NCI-H524 treated with DMSO at 0.1 percent for 48 hours (cell line): Measurements from ENCODE around the gene JUNB.
"Not testable (repeated sequence)": the region's sequence is repeated elsewhere in the genome, so short reads cannot be mapped to it uniquely, and the experiment has no call there.

Source experiments
- DNase-seq: peaks from one replicate; lab custom pipeline; 2025; lab: John Stamatoyannopoulos, UW

The JUNB gene

DNA sequence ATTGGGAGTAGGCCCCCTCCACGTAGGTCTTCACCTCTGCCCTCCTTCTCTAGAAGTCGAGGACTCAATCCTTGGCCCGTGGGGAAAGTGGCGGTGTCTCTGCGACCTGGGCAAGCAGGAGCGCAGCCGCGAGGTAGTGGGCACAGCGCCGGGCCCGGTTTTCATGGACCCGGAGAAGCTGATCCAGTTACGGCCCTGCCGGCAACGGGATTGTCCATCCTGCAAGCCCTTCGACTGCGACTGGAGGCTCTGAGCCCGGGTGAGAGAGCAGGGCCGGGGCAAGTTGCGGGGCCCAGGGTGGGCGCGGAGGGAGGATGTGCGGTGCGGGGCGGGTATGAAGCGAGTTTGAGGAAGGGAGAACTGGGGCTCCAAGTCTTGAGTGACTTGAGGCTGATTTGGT, 12.8 kb downstream of the JUNB start:
- DNase-seq = no peak

DNA sequence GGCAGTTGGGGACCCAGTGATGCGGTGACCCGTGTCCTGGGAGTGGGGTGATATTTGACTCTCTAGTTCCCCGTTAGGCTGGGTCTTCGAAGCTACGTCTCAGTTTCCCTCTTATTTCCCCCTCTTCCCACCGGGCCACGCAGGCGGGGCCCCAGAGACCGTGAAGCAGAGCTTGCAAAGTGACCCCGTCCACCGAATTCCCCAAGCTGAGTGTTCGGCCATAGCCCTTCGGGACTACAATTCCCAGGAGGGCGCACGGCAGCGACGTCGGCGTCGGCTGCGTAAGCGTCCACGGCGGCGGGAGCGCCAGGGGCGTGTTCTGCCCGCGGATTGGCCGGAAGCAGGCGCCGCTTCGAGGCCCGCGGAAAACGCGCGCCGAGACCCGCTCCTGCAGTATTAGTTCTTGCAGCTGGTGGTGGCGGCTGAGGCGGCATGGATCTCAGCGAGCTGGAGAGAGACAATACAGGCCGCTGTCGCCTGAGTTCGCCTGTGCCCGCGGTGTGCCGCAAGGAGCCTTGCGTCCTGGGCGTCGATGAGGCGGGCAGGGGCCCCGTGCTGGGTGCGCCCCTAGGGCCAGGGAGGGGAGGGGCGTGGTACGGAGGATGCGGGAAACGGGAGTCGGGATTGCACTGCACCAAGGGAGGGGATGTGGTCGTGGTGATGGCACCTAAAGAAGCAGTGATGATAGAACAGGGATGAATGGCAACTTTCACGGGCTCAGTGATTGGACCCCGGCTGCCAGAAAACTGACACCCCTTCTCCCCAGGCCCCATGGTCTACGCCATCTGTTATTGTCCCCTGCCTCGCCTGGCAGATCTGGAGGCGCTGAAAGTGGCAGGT, 15.2 kb downstream of the JUNB start, which contains the start of gene RNASEH2A:
RNASEH2A (plus strand) TSS at position 343 of the 840 bp plus-strand sequence; CDS start at position 433, 90 bp downstream.
- DNase-seq = peak; percentile 78

DNA sequence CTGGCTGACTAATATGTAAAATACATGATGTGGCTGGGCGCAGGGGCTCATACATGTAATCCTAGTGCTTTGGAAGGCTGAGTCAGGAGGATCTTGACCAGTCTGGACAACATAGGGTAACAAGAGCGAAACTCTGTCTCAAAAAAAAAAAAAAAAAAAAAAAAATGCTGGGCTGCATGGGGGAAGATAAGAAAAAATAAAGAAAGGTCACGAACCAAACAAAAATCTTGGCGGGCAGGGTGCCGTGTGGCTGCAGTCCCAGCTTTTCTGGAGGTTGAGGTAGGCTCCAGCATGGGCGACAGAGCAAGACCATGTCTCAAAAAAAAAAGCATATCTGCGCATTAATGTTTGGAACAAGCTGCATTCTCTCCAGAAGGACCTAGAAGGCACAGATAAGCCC, 23.8 kb downstream of the JUNB start:
- DNase-seq = no peak

DNA sequence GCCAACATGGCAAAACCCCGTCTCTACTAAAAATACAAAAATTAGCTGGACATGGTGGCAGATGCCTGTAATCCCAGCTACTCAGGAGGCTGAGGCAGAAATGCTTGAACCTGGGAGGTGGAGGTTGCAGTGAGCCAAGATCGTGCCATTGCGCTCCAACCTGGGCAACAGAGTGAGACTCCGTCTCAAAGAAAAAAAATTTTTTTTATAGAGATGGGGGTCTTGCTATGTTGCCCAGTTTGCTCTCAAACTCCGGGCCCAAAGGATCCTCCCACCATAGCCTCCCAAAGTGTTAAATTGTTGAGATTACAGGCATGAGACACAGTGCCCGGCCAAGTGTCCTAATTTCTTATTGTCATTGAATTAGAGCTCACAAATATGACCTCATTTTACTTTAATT, 25.9 kb downstream of the JUNB start:
- DNase-seq = not testable (repeated sequence)

DNA sequence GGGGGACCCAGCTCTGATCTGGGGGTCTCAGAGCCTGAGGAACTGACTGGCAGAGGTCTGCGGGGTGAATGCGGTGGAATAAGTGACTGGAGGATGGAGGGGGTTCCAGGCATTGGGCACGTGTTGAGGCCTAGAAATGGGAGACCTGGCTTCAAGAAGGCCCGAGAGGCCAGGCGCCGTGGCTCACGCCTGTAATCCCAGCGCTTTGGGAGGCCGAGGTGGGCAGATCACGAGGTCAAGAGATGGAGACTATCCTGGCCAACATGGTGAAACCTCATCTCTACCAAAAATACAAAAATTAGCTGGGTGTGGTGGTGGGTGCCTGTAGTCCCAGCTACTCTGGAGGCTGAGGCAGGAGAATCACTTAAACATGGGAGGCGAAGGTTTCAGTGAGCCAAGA, 26.5 kb downstream of the JUNB start:
- not testable (repeated sequence) for DNase-seq

DNA sequence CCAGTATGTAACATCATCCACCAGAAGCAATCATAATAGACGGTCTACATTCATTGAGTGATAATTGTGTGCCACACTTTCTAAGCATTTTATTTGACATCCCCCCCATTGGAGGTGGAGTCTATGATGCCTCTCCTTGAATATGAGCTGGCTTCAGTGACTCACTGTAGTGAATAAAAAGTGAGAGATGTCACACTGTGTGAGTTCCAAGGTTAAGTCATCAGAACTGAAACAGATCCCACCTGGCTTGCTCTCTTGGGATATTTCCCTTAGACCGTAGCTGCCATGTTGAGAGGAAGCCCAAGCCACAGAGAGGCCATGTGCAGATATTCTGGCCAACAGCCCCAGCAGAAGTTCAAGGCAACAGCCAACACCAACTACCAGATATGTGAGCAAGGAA, 30.5 kb downstream of the JUNB start:
- no peak for DNase-seq

DNA sequence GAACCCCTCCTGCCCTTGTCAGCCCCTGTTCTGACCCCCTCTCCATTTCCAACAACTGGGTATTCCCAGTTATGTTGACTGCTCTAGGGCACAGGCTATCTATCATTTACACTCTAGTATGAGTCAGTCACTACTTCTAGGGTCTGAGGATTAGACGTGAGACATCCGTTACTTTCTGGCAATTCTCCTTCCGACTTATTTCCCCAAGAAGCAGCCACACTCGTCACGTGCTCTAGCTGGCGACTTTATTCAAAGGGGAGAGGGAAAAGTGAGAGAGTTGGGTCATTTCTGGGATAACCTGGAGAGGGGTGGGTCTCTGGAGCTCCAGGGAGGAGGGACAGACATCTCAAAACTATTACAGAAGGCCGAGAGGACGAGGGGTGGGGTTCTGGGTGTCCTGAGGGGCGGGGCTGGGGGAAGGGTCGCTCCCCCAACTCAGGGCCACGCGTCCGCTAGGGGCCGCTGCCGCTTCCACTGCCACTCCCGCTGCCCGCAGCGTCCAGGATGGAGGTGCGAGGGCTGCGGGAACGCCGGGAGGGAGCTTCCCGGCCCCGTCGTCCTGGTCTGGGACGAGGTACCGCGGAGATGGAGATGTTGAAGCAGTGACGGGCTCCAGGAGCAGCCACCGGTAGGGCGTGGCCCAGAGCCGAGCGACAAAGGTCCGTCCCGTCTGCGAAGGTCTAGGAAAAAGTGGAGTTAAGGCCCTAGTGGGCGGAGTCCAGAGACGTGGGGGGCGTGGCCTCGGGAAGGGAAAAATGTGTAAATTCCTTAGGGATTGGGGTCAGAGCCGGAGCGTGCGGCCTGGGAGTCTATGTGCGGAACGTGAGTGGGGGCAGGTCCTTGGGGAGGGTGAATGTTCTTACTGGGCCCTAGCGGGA, 34.2 kb downstream of the JUNB start:
- DNase-seq = no peak

DNA sequence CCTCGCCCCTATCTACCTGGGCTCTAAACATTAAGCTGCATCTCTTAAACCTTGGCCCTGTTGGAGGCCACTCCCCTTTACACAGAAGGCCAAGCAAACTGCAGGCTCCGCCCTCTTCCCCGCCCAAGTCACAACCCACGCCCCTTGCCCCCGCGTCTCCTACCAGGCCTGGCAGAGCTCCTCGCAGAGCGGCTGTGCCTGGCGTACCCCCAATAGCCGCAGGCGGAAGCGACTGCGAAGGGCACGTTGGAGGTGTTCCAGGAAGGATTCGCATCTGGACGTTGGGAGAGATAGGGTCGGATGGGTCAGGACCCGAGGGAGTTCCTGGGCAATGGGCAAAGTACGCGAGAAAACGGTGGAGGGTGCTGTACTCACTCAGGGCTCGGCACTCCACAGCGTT, 37.2 kb downstream of the JUNB start:
- no peak for DNase-seq

DNA sequence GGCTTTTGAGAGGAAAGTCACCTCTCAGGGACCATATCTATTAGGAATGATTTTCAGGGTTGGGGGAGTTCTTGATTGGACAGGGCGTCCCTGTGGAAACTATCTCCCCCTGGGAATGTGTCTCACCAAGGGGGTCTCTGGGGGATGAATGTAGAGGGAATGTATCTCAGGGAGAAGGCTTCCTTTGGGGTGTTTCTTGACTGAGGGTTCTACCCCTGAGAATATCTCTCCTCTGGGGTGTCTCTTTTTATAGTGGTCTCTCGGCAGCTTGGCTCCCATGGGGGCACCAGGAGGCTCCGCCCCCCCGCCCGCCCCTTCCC, 42.1 kb downstream of the JUNB start:
- no peak for DNase-seq

DNA sequence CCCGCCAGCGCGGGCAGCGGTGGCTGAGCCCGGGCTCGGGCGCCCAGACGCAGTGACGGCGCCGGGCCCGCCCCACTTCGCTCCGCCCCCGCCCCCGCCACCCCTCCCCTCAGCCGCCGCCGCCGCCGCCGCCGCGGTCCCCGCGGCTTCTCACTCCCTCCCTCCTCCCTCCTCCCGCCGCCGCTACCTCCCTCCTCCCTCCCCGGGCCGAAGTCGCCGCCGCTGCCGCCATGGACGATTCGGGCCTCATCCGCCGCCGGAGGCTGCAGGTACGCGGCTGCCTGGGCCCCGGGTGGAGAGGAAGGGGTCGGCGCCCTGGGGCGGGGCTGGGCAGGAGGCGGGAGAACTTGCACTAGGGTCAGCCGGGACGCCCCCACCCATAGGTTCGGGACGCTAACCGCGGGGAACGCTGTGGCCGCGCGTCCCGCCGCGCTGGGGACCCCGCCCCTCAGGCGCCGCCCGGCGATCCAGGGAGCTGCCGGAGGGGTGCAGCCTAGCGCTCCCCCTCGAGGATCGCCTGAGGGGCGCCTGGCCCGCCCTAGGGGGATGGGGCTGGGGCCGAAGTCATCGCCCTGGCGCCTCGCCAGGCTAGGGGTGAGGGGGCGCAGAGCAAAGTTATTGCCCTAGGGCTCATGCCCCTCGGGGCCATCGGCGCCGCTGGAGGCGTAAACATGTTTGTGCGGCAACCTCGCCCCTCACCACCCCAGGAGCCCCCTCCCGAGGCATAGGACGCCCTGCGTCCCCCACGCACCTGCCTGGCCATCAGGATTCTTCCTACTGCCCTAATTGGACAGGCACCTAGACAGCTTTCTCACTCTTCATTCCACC, 42.7 kb downstream of the JUNB start:
- no peak for DNase-seq

DNA sequence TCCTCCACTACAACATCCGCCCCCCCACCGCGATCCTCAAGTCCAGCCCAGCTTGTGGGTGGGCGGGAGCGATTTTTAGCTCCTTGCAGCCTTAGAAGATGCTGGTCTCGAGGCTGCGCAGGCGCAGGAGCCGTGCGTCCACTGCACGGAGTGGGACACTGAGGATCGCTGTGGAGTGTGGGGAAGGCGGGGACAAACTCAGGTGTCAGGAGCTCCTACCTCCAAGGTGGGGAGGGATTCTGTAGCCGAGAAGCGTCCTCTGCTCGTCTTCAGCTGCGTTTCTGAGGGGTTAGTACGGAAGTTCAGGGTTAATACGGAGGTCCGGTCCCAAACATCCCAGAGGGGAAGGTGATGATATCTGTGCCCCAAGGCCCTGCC, 43.3 kb downstream of the JUNB start, which contains the start of gene RTBDN:
RTBDN (minus strand) TSS at position 14 of the 378 bp plus-strand sequence. CDS start 4,600 bp downstream, outside the sequence.
- DNase-seq = no peak

DNA sequence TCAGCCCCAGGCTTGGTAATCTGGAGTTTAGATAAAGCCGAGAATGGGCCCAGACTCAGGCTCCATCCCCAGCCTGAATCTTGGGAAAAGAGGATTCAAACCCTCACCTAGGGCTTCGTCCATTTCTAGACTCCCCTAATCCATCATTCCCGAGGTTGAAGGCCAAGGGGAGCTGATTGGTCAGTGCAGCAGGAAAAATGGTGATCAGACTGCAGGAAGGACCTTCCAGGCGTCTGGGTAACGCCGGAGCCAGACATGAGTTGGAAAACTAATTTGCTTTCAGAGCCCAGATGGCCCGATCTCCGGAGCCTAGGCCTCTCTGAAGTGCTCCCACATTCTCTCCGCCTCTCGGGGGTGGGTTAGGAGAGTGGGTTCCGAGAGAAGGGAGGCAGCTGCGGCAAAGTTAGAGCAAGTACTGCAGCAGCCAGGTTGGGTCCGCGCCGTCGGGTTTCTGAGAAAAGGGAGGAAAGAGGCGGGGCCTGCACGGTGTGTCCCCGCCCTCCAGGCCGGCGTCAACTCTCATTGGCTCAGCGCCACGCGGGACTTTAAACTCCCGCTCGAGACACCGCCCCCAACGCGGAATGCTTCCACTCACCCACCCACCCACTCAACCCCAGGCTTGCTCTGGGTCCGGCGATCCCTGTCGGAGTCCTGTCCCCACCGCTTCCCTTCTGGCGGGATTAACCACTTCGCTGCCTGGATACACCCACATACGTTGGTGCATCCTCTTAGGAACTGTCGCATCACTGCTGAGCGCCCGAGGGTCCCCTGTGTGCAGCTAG, 43.9 kb downstream of the JUNB start:
- peak; percentile 17 for DNase-seq

DNA sequence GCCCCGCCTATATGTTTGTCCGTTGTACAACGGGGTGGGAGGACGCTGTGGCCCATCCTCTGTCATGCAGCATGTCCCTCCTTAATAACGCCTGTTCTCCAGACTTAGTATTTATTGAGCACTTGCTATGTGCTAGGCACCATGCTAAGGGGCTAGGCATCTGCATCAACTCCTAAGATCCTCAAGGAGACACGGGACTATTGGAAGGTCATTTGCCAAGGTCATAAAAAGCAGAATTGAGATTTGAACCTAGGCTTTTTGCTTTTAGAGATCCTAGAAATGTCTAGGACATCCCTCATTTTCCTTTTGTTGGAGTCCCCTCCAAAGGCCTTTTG, 45.2 kb downstream of the JUNB start:
- DNase-seq = no peak

DNA sequence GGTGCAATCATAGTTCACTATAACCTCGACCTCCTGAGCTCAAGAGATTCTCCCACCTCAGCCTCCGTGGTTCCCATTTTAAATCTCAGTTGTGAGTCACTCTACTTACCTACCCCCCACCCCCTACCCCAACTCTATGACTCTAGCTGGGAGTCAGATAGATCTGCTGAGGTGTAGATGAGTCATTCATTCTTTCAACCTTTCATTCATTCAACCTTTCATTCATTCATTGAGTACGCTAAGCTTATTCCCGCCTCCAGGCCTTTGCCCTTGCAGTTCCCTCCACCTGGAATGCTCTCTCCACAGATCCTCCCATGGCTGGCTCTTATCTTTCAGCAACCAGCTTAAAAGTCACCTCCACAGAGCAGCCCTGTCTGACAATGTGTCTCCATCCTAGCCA, 45.9 kb downstream of the JUNB start:
- DNase-seq = no peak

DNA sequence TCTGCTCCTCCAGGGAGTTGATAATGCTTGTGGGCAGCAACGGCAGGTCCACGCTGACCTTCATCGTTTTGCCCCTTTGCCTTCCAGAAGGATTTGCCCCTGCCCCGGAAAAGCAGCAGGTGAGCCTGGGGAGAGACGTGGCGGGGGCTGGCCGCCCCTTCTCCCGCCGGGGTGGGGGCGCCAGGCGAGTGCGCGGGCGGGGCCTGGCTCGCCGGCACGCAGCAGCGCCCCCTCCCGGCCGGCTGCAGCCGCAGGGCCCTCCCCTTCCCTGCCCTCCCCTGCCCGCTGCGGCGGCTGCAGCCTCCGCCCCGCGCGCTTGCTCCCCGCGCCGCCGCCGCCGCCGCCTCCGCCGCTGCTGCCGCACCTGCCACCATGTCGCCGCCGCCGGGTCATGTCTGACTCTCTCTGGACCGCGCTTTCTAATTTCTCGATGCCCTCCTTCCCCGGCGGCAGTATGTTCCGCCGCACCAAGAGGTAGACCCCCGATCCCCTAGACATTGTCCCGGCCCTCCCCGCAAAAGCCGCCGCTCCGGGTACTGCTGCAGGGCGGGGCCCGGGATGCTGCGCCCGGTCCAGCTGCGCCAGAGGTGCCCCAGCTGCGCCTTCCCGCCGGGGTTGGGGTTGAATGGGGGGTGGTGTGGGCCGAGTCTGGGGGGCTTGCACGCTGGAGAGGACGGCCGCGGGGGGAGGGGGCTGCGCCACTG, 47.0 kb downstream of the JUNB start, which contains the start of gene MAST1:
MAST1 (plus strand) TSS at position 334 of the 704 bp plus-strand sequence; CDS start at position 392, 58 bp downstream.
- no peak for DNase-seq

DNA sequence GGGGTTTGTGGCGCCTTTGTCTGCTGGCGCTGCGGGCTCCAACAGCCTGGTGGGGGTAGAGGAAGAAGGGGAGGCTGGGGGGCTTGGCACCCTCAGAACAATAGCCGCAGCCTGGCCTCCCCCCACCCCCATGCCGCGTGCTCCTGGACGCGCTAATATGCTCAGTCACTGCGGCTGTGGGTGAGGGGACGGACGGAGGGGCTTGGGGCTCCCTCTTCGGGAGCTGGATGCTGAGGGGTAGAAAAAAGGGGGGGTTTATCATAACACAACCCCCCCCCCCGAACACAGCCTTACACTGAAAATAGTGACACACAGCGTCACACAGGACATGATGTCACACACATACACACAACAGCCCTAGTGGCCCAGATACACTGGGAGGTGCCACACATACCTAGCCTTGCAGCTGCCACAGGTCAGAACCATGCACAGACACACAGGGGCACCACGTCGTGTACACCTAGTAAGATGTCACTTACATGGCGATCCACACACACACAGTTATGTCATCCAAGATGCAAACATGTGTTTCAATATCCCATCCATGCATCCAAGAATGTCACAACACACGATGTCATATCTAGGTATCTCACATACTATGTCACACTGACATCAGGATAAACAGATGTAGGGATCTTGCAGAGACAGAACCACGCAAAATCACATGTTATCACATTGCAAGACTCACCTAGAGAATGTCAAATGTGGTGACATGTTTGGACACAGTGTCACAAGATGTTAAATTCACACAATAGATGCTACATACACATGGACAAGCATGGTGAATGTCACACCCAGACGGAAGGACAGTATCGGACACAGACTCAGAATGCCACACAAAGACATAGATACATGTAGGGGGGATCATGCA, 47.8 kb downstream of the JUNB start:
- no peak for DNase-seq

DNA sequence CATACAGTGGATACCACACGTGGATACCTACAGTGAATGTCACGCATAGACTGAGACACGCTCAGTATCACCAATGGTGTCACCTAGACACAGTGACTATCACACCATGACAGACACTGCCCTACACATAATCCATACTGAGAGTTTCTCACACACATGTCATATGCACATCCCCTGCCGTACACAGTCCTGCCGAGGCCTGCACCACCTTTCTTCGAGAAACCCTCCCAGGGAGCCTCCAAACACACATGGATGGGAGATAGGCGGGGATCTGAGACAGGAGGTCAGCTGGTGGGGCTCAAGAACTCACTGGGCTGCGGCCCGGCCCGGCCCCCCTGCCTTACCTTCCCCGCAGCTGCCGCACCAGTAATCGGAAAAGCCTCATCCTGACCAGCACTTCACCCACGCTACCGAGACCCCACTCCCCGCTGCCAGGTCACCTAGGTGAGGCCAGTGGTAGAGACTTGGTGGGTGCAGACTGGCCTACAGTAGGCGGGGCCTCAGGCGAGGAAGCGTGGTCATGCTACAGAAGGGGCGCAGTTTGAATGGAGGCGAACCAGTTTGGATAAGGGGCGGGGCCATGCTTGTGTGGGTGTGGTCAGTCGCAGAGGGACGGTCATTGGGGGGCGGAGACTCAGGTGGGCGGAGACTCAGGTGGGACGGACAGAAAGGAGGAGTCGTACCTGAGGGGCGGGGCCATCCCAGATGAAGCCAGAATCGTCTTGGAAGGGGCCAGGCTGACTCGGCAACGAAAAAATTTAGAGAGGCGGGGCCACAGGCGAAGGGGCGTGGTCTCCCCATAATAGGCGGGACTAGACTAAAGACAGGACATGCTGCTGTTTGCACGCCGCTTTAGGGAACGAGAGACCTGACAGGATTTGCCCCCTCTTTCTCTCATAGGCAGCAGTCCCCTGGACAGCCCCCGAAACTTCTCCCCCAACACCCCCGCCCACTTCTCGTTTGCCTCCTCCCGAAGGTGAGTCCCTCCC, 49.1 kb downstream of the JUNB start:
- DNase-seq = no peak

DNA sequence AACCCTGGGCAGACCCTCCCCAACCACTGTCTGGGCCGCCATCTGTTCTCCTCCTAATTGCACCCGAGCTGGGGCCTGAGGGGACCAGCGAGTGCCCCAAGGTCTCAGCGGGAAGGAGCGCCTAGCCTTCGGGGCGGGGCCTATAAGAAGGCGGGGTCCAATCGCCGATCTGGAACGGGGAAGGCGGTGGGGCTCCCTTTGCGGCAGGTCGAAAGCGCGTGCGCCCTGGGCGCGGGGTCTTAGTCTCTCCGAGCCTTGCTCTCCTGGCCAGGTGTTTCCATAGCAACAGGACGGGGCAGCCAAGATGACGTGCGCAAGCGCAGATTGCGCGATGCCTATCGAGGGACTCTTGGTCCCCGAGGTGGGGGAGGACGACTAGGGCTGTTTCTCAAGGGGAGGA, 49.8 kb downstream of the JUNB start:
- peak; percentile 80 for DNase-seq

DNA sequence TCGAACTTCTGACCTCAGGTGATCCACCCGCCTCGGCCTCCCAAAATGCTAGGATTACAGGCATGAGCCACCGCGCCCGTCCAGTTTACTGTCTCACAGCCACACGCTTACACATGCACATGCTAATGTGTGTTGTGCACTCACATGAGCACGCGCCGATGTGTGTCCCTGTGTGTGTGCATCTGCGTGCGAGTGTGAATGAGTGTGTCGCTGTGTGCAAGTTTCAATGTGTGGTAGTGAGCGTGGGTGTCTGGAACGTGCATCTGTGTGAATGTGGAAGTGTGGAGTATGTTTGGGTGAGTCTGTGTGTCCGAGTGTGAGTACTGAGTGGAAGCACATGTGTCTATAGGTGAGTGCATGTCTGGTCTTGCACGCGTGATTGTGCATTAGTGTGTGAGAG, 51.2 kb downstream of the JUNB start:
- DNase-seq = no peak
